ENCODE results near the gene RPS19. TPM values are rescaled to one million over a fixed set of nuclear protein-coding genes. Genes with fewer than 3 reads are reported as not detected.

The RPS19 gene
- total RNA-seq, 1 experiment from 2014 or later, result 3,020 TPM

DNA sequence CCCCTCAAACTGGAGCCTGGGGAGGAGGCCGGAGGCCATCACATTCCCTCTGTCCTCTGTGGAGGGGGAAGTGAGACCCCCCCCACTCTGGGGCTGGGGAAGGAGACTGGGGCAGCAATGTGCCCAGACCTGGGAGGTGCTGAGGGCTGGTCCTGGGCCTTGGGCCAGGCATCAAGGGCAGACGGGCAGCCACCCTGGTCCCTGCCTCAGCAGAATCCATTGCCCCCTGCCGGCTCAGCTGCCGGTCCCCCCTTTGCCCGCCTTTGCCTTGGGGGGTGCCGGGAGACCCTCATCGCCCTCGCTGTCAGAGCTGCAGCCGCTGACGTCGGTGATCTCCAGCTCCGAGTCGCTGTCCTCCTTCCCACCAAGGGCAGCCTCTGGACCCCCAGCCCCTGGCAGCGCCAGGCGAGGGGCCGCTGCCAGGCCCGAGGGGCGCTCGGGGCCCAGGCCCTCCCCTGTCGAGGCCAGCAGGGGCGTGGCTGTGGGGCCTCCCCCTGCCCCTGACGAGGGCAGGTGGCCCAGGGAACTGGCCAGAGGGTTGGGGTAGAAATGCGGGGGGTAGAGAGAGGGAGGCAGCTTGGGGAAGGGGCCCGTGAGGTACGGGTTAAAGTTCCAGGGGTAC is 48.0 kb downstream of the RPS19 start (continued):
- TF ChIP-seq, protein P1, sequence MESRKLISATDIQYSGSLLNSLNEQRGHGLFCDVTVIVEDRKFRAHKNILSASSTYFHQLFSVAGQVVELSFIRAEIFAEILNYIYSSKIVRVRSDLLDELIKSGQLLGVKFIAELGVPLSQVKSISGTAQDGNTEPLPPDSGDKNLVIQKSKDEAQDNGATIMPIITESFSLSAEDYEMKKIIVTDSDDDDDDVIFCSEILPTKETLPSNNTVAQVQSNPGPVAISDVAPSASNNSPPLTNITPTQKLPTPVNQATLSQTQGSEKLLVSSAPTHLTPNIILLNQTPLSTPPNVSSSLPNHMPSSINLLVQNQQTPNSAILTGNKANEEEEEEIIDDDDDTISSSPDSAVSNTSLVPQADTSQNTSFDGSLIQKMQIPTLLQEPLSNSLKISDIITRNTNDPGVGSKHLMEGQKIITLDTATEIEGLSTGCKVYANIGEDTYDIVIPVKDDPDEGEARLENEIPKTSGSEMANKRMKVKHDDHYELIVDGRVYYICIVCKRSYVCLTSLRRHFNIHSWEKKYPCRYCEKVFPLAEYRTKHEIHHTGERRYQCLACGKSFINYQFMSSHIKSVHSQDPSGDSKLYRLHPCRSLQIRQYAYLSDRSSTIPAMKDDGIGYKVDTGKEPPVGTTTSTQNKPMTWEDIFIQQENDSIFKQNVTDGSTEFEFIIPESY (IDR thresholded peaks at IDR 0.05; ENCODE audit: extremely low read depth, insufficient replicate concordance, low read length), result no peak
- TF ChIP-seq, protein P2, sequence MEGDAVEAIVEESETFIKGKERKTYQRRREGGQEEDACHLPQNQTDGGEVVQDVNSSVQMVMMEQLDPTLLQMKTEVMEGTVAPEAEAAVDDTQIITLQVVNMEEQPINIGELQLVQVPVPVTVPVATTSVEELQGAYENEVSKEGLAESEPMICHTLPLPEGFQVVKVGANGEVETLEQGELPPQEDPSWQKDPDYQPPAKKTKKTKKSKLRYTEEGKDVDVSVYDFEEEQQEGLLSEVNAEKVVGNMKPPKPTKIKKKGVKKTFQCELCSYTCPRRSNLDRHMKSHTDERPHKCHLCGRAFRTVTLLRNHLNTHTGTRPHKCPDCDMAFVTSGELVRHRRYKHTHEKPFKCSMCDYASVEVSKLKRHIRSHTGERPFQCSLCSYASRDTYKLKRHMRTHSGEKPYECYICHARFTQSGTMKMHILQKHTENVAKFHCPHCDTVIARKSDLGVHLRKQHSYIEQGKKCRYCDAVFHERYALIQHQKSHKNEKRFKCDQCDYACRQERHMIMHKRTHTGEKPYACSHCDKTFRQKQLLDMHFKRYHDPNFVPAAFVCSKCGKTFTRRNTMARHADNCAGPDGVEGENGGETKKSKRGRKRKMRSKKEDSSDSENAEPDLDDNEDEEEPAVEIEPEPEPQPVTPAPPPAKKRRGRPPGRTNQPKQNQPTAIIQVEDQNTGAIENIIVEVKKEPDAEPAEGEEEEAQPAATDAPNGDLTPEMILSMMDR (IDR thresholded peaks at IDR 0.05 in 2 of 3, conservative IDR thresholded peaks at IDR 0.05 in 1 of 3; ENCODE audit: borderline replicate concordance in 1 of 3, insufficient read depth in 1 of 3, low read depth in 2 of 3, low read length in 2 of 3), result no peak
- TF ChIP-seq CEBPB (IDR thresholded peaks at IDR 0.05; ENCODE audit: low read depth) (no peak), YY1 (IDR thresholded peaks at IDR 0.05; ENCODE audit: extremely low read depth, insufficient replicate concordance, low read depth, low read length) (no peak)
- TF ChIP-seq, protein P3, sequence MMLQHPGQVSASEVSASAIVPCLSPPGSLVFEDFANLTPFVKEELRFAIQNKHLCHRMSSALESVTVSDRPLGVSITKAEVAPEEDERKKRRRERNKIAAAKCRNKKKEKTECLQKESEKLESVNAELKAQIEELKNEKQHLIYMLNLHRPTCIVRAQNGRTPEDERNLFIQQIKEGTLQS (IDR thresholded peaks at IDR 0.05), result no peak

DNA sequence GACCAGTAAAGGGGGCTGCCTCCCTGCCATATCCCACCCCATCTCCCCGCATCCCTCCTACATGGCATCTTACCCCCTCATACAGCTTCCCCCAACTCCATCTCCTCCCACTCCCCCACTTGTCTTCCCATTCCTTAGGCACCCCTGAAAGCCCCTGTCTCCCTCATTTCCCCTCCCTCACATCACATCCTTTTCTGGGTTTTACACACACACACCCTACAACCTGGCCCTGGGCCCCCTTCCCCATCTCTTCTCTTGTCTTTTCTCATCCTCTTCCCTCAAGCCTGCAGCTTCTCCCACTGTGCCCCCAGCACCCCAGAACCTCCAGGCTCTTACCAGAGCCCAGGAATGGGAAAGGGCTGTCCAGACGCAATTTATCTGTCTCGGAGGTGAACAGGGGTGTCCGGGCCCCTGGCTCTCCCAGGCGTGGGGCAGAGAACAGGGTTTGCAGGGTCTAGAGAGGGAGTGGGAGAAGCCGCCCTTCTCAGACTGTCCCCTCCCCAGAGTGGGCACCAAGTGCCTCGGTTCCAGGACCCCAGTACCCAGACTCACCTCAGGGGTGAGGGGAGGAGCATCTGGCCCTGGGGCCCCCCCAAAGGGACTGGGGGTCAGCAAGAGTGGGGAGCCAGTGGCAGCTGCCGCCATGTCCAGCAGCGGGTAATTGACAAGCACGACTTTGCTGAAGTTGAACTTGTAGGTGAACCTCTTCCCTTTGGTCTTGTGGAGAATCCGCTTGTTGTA is 48.8 kb downstream of the RPS19 start:
- Histone ChIP-seq H2AFZ (ENCODE audit: low read depth, low read length, poor library complexity, severe bottlenecking) (no peak overlapping the region), H3K9me3 (ENCODE audit: control insufficient read depth in 1 of 2, insufficient read depth in 1 of 2, low read depth in 1 of 2, low read length in 2 of 2) (no peaks in the 10 kb centered on the region), H3K79me2 (ENCODE audit: insufficient read depth, low read length) (no peaks in the 10 kb centered on the region), H3K9ac (ENCODE audit: low read length) (no peak overlapping the region), H3K27me3 (ENCODE audit: insufficient read depth, low read length) (no peaks in the 10 kb centered on the region; the same call in 1 of the 2 replicates), H3K9me2 (ENCODE audit: insufficient read depth) (no peaks in the 10 kb centered on the region), H3K36me3 (ENCODE audit: control insufficient read depth in 1 of 2, insufficient read depth in 2 of 2, low read length in 2 of 2) (peaks cover 8 to 15% of the 10 kb centered on the region in 2 experiments; a peak in 3 of 4 replicates), H3K4me3 (replicated peaks in 1 of 2; ENCODE audit: low read depth in 1 of 2, low read length in 2 of 2) (no peak overlapping the region), H3K4me1 (ENCODE audit: control insufficient read depth in 1 of 2, insufficient read depth in 2 of 2, low read length in 2 of 2) (peaks cover 0 to 5% of the 10 kb centered on the region in 2 experiments; a peak in 1 of 4 replicates), H4K20me1 (ENCODE audit: insufficient read depth) (no peaks in the 10 kb centered on the region), H3K27ac (ENCODE audit: low read depth, low read length) (no peak overlapping the region), H3K4me2 (ENCODE audit: low read length) (no peak overlapping the region)
- CTCF ChIA-PET, result no interaction called here
- intact Hi-C loops (cut with micrococcal nuclease), result no loop called here
- DNase-seq (ENCODE audit: low read depth, low spot score) (no peak), ATAC-seq (no peak)
- BruUV-seq (replicated peaks), result no TSS peak
- RAD21 ChIA-PET (ENCODE audit: low non-redundant PET in 1 of 2, low total read pairs in 2 of 2, uncharacterized antibody in 2 of 2, unreplicated experiment in 2 of 2), result no interaction called here
- POLR2A ChIA-PET, result no interaction called here
- no peak for TF ChIP-seq POLR2A (IDR thresholded peaks at IDR 0.05; ENCODE audit: borderline replicate concordance, extremely low read depth, insufficient read depth, insufficient read length)
- TF ChIP-seq EZH2phosphoT487 (IDR thresholded peaks at IDR 0.05; ENCODE audit: borderline replicate concordance), result no peak
- no peak for TF ChIP-seq TCF7L2 (IDR thresholded peaks at IDR 0.05; ENCODE audit: borderline replicate concordance, extremely low read depth, insufficient read depth, insufficient read length)
- TF ChIP-seq POLR2AphosphoS5 (IDR thresholded peaks at IDR 0.05; ENCODE audit: low read depth, low read length), result no peak
- TF ChIP-seq FOSL1 (IDR thresholded peaks at IDR 0.05; ENCODE audit: low read depth), result no peak
- no peak for TF ChIP-seq SP1 (IDR thresholded peaks at IDR 0.05; ENCODE audit: low read depth)
- no peak for TF ChIP-seq SRF (IDR thresholded peaks at IDR 0.05; ENCODE audit: low read depth)
- TF ChIP-seq, protein P2 (IDR thresholded peaks at IDR 0.05 in 2 of 3, conservative IDR thresholded peaks at IDR 0.05 in 1 of 3; ENCODE audit: borderline replicate concordance in 1 of 3, insufficient read depth in 1 of 3, low read depth in 2 of 3, low read length in 2 of 3), result no peak
- no peak for TF ChIP-seq SIN3A (IDR thresholded peaks at IDR 0.05; ENCODE audit: low read depth)
- no peak for TF ChIP-seq RAD21 (IDR thresholded peaks at IDR 0.05; ENCODE audit: low read depth)
- TF ChIP-seq ELF1 (IDR thresholded peaks at IDR 0.05; ENCODE audit: borderline replicate concordance, low read depth), result no peak
- no peak for TF ChIP-seq ZFX (IDR thresholded peaks at IDR 0.05)
- TF ChIP-seq, protein P3 (IDR thresholded peaks at IDR 0.05), result no peak
- TF ChIP-seq JUND (IDR thresholded peaks at IDR 0.05), result no peak

All from HCT116 (cell line).